OCI-LY3 (cell line): ENCODE results near the gene EDNRA.

Source experiments
- H2AFZ ChIP-seq: fragments of 200-600, 300-600 bp; shearing (Covaris generic); 2 replicates; pipeline ENCODE4 v1.6.0; 2014; ENCODE audit warnings: antibody characterized with exemption, low read depth, low read length
- H3K27ac ChIP-seq: fragments of 200-600, 300-600 bp; sonication (generic); 2 replicates; pipeline ENCODE4 v1.5.1; 2014; ENCODE audit warnings: mild to moderate bottlenecking, low read length, moderate library complexity, mixed read lengths
- H3K27me3 ChIP-seq: fragments of 200-600, 300-600 bp; sonication (generic); 2 replicates; pipeline ENCODE4 v1.6.1; 2014; ENCODE audit warnings: low read depth, low read length, mixed read lengths
- H3K36me3 ChIP-seq: fragments of 200-600, 300-600 bp; sonication (generic); replicated peaks from 2 replicates; pipeline ENCODE3; 2014; ENCODE audit warnings: low read depth, low read length, mixed read lengths
- H3K4me1 ChIP-seq: fragments of 300-600, 200-600 bp; sonication (generic); 2 replicates; pipeline ENCODE4 v1.6.1; 2014; ENCODE audit warnings: low read length, mixed read lengths
- H3K4me2 ChIP-seq: fragments of 200-600, 300-600 bp; sonication (generic); 2 replicates; pipeline ENCODE4 v1.6.1; 2014; ENCODE audit warnings: low read length, mixed read lengths
- H3K4me3 ChIP-seq: fragments of 300-600, 200-600 bp; sonication (generic); 2 replicates; pipeline ENCODE4 v1.5.1; 2014; ENCODE audit warnings: antibody characterized with exemption, mild to moderate bottlenecking, low read length, moderate library complexity
- H3K79me2 ChIP-seq: fragments of 300-600, 200-600 bp; shearing (Covaris generic); 2 replicates; pipeline ENCODE4 v1.6.1; 2014; ENCODE audit warnings: mild to moderate bottlenecking, low read length, mixed read lengths
- H3K9ac ChIP-seq: fragments of 300-600, 200-600 bp; shearing (Covaris generic); 2 replicates; pipeline ENCODE4 v1.6.0; 2014; ENCODE audit warnings: mild to moderate bottlenecking, low read length, moderate library complexity
- H3K9me3 ChIP-seq: fragments of 200-600, 300-600 bp; shearing (Covaris generic); 2 replicates; pipeline ENCODE4 v1.6.1; 2014; ENCODE audit warnings: low read length, mixed read lengths; ENCODE audit not compliant: insufficient read depth
- H4K20me1 ChIP-seq: fragments of 200-600, 300-600 bp; sonication (generic); 2 replicates; pipeline ENCODE4 v1.6.1; 2016; ENCODE audit warnings: low read length, mixed read lengths; ENCODE audit not compliant: insufficient read depth
- EZH2phosphoT487 ChIP-seq: fragments of 200-600 bp; shearing (Covaris generic); IDR thresholded peaks from 2 replicates; pipeline ENCODE4 v1.6.1; 2018; ENCODE audit warnings: antibody characterized with exemption, mixed run types, low read depth
- TF ChIP-seq, protein P1 (sequence below): fragments of 200-600, 300-600 bp; sonication (generic); IDR thresholded peaks from 2 replicates; pipeline ENCODE4 v1.5.1; 2014; ENCODE audit warnings: antibody characterized with exemption, low read length, low read depth

Gene EDNRA

DNA sequence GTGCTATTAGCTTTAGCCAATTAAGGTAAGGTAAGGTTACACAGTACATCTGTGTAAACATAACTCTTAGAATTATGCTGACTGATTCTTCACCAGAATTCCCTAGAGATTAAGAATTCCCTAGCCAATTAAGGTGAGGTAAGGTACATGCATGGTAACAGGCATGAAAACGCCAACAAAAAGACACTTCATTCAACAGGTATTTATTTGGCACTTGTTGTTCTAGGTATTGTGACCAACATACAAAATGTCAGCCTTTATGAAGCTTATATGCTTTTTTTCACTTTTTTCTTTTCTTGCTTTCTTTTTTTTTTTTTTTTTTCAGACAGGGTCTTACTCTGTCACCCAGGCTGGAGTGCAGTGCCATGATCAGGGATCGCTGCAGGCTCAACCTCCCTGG lies 47.2 kb downstream of the EDNRA start:
- Histone ChIP-seq H3K4me1 (peaks cover 22% of the 10 kb centered on the region), H3K27ac (no peak overlapping the region), H3K36me3 (no peaks in the 10 kb centered on the region), H4K20me1 (no peaks in the 10 kb centered on the region), H3K4me2 (no peak overlapping the region), H3K79me2 (no peaks in the 10 kb centered on the region), H2AFZ (no peak overlapping the region), H3K9ac (no peak overlapping the region), H3K4me3 (no peak overlapping the region), H3K9me3 (no peaks in the 10 kb centered on the region), H3K27me3 (no peaks in the 10 kb centered on the region)
- TF ChIP-seq, protein P1, sequence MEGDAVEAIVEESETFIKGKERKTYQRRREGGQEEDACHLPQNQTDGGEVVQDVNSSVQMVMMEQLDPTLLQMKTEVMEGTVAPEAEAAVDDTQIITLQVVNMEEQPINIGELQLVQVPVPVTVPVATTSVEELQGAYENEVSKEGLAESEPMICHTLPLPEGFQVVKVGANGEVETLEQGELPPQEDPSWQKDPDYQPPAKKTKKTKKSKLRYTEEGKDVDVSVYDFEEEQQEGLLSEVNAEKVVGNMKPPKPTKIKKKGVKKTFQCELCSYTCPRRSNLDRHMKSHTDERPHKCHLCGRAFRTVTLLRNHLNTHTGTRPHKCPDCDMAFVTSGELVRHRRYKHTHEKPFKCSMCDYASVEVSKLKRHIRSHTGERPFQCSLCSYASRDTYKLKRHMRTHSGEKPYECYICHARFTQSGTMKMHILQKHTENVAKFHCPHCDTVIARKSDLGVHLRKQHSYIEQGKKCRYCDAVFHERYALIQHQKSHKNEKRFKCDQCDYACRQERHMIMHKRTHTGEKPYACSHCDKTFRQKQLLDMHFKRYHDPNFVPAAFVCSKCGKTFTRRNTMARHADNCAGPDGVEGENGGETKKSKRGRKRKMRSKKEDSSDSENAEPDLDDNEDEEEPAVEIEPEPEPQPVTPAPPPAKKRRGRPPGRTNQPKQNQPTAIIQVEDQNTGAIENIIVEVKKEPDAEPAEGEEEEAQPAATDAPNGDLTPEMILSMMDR, result no peak
- no peak for TF ChIP-seq EZH2phosphoT487

DNA sequence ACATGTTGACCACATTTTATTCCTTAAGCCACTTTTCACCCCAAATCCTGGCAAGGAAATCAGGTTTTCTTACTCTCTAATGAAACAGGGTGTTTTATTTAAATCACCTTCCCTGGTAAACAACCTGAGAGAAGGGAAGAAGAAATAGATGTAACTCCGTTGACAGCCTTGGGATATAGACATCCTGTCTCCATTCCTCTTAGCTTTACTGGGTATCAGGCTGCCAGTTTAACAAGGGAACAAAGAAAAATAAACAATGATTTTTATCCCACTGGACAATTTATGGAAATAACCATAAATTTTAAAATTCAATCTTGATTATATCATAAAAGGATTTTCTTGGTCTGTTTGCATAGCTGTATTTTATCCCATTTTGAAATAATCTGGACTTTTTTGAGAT lies 49.2 kb downstream of the EDNRA start:
- no peak overlapping the region for H2AFZ ChIP-seq
- H3K79me2 ChIP-seq, result no peaks in the 10 kb centered on the region
- no peak overlapping the region for H3K4me2 ChIP-seq
- H3K4me1 ChIP-seq, result peaks cover 18% of the 10 kb centered on the region
- no peaks in the 10 kb centered on the region for H3K9me3 ChIP-seq
- no peak overlapping the region for H3K9ac ChIP-seq
- H3K27ac ChIP-seq, result no peak overlapping the region
- no peaks in the 10 kb centered on the region for H4K20me1 ChIP-seq
- H3K36me3 ChIP-seq, result no peaks in the 10 kb centered on the region
- no peaks in the 10 kb centered on the region for H3K27me3 ChIP-seq
- no peak overlapping the region for H3K4me3 ChIP-seq
- TF ChIP-seq EZH2phosphoT487, result no peak
- TF ChIP-seq, protein P1, result no peak

DNA sequence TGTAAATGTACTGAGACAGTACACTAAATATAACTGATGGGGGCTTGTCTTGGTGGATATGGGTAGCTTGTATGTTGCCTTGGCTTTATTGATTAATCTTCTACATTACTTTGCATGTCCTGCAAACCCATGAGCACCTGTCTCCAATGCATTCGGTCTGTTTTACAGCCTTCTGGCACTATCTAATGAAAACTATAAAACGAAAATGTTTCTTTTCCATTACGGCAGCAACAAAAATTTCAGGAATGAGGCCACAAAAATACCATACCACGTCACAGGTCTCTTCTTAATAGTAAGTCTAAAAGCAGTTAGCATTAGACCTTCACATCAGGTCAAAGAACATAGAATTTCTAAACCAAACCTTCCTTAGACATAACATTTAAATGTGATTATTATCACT lies 49.8 kb downstream of the EDNRA start:
- no peaks in the 10 kb centered on the region for H3K27me3 ChIP-seq
- peaks cover 12% of the 10 kb centered on the region for H3K4me1 ChIP-seq
- H3K27ac ChIP-seq, result no peak overlapping the region
- no peak overlapping the region for H3K4me3 ChIP-seq
- no peak overlapping the region for H2AFZ ChIP-seq
- no peaks in the 10 kb centered on the region for H3K36me3 ChIP-seq
- H4K20me1 ChIP-seq, result no peaks in the 10 kb centered on the region
- H3K79me2 ChIP-seq, result no peaks in the 10 kb centered on the region
- no peak overlapping the region for H3K9ac ChIP-seq
- H3K4me2 ChIP-seq, result no peak overlapping the region
- TF ChIP-seq, protein P1, result no peak
- no peak for TF ChIP-seq EZH2phosphoT487
- H3K9me3 ChIP-seq, result no peaks in the 10 kb centered on the region

DNA sequence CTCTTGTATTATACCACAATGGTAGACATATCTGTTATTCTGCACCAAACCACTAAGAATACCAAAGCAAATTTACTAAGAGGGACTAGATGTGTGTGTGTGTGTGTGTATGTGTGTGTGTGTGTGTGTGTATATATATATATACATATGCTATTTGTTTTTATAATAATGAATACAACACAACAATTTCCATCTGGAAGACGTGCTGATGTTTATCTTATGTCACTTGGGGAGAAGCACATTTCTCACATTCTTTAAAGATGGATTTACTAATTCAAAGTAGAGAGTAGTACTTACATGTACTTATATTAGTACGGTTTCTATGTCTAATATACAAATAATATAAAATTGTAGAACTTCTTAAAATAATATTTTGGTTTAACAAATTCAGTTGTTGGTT lies 52.0 kb downstream of the EDNRA start:
- Histone ChIP-seq H3K4me2 (no peak overlapping the region), H4K20me1 (no peaks in the 10 kb centered on the region), H2AFZ (no peak overlapping the region), H3K36me3 (no peaks in the 10 kb centered on the region), H3K79me2 (no peaks in the 10 kb centered on the region), H3K27me3 (no peaks in the 10 kb centered on the region), H3K9ac (no peak overlapping the region), H3K4me3 (no peak overlapping the region), H3K4me1 (0 out of 2 replicates have a peak, but pooled peaks cover 3% of the 10 kb centered on the region), H3K9me3 (no peaks in the 10 kb centered on the region), H3K27ac (no peak overlapping the region)
- no peak for TF ChIP-seq EZH2phosphoT487
- TF ChIP-seq, protein P1, result no peak
